Type B pancreatic cell (in vitro differentiated cells): ENCODE measurements around the gene SLF1. TPM values are rescaled to one million over a fixed set of nuclear protein-coding genes. Genes with fewer than 3 reads are reported as not detected.
A peak's percentile ranks its signal among the peaks of the same experiment; 100 is the strongest.

ENCODE experiments used
- DNase-seq: peaks from one replicate; pipeline ENCODE4 v3.0.0; 2021; ENCODE audit warnings: mixed read lengths; ENCODE audit not compliant: unreplicated experiment; ENCODE audit errors: extremely low spot score
- H3K27ac Mint-ChIP-seq: 2 replicates; pipeline ENCODE4 v1.8.0; 2021; ENCODE audit warnings: mild to moderate bottlenecking, mixed read lengths
- H3K27me3 Mint-ChIP-seq: 2 replicates; pipeline ENCODE4 v1.8.0; 2021; ENCODE audit warnings: mixed read lengths
- H3K36me3 Mint-ChIP-seq: 2 replicates; pipeline ENCODE4 v1.8.0; 2021; ENCODE audit warnings: mixed read lengths
- H3K4me1 Mint-ChIP-seq: one replicate; pipeline ENCODE4 v1.8.0; 2021; ENCODE audit warnings: mixed read lengths; ENCODE audit not compliant: unreplicated experiment
- H3K4me3 Mint-ChIP-seq: 2 replicates; pipeline ENCODE4 v1.8.0; 2021; ENCODE audit warnings: mild to moderate bottlenecking, mixed read lengths
- H3K9me3 Mint-ChIP-seq: 2 replicates; pipeline ENCODE4 v1.8.0; 2021; ENCODE audit warnings: mixed read lengths
- CTCF ChIP-seq: fragments of 200-600 bp; sonication (generic); conservative IDR thresholded peaks from 2 replicates; pipeline ENCODE4 v1.5.0; 2021; ENCODE audit warnings: antibody characterized with exemption, mild to moderate bottlenecking
- total RNA-seq: library from RNA; stranded (reverse); gene quantifications from 2 replicates; pipeline ENCODE4 v1.2.1, GENCODE V29; 2021; ENCODE audit warnings: low replicate concordance

The SLF1 gene
- total RNA-seq, 1 donor from 2014 or later, result 17.5 TPM

- no peak overlapping the region for H3K27ac Mint-ChIP-seq
- H3K27me3 Mint-ChIP-seq, result no peaks in the 10 kb centered on the region
- DNase-seq, result no peak
Observed at GRCh38 chr5:94691949-94692348, 73.5 kb downstream of the SLF1 start.

GRCh38 chr5:94692581-94692980 is 74.1 kb downstream of the SLF1 start:
- no peak overlapping the region for H3K27ac Mint-ChIP-seq
- H3K27me3 Mint-ChIP-seq, result no peaks in the 10 kb centered on the region
- no peaks in the 10 kb centered on the region for H3K9me3 Mint-ChIP-seq
- DNase-seq, result no peak
- no peak for TF ChIP-seq CTCF
- H3K4me3 Mint-ChIP-seq, result no peak overlapping the region
- H3K36me3 Mint-ChIP-seq, result no peaks in the 10 kb centered on the region
- peaks cover 13% of the 10 kb centered on the region for H3K4me1 Mint-ChIP-seq

More at GRCh38 chr5:94691949-94692348, 73.5 kb downstream of the SLF1 start:
- TF ChIP-seq CTCF, result no peak
- H3K9me3 Mint-ChIP-seq, result no peaks in the 10 kb centered on the region
- H3K4me3 Mint-ChIP-seq, result peak overlapping the region; percentile 40
- H3K4me1 Mint-ChIP-seq, result peaks cover 13% of the 10 kb centered on the region
- H3K36me3 Mint-ChIP-seq, result no peaks in the 10 kb centered on the region

- Mint-ChIP-seq H3K4me1 (peaks cover 15% of the 10 kb centered on the region), H3K9me3 (no peaks in the 10 kb centered on the region), H3K27me3 (no peaks in the 10 kb centered on the region), H3K4me3 (no peak overlapping the region), H3K36me3 (no peaks in the 10 kb centered on the region), H3K27ac (no peak overlapping the region)
- no peak for DNase-seq
- peak; percentile 76 for TF ChIP-seq CTCF
Observed at GRCh38 chr5:94693043-94693822, 74.8 kb downstream of the SLF1 start.

- no peak for DNase-seq
- TF ChIP-seq CTCF, result no peak
- H3K4me1 Mint-ChIP-seq, result peaks cover 16% of the 10 kb centered on the region
- H3K27me3 Mint-ChIP-seq, result no peaks in the 10 kb centered on the region
- H3K4me3 Mint-ChIP-seq, result no peak overlapping the region
- H3K36me3 Mint-ChIP-seq, result no peaks in the 10 kb centered on the region
- H3K9me3 Mint-ChIP-seq, result no peaks in the 10 kb centered on the region
- no peak overlapping the region for H3K27ac Mint-ChIP-seq
Observed at GRCh38 chr5:94693845-94694370, 75.4 kb downstream of the SLF1 start.

- peaks cover 16% of the 10 kb centered on the region for H3K4me1 Mint-ChIP-seq
- no peak overlapping the region for H3K4me3 Mint-ChIP-seq
- H3K27ac Mint-ChIP-seq, result no peak overlapping the region
- no peaks in the 10 kb centered on the region for H3K27me3 Mint-ChIP-seq
- no peak for TF ChIP-seq CTCF
- no peaks in the 10 kb centered on the region for H3K9me3 Mint-ChIP-seq
- DNase-seq, result no peak
- no peaks in the 10 kb centered on the region for H3K36me3 Mint-ChIP-seq
Observed at GRCh38 chr5:94694671-94695070, 76.2 kb downstream of the SLF1 start.
